ENCODE measurements around the gene MARVELD1.

MARVELD1 gene

GRCh38 chr10:97721871-97722780 is 8.6 kb downstream of the MARVELD1 start:
- no peak for DNase-seq (ENCODE audit: low read depth in 2 of 2)

GRCh38 chr10:97723001-97723400 is 9.5 kb downstream of the MARVELD1 start:
- no peak for DNase-seq (ENCODE audit: low read depth in 2 of 2)

- DNase-seq (ENCODE audit: low read depth in 2 of 2): no peak
These were observed 10.9 kb downstream of the MARVELD1 start for GRCh38 chr10:97724341-97724941.

- DNase-seq (ENCODE audit: low read depth in 2 of 2): peak in 1 of 2 experiments; percentile 50
These were observed 13.2 kb downstream of the MARVELD1 start for GRCh38 chr10:97726636-97727178.

GRCh38 chr10:97729014-97729413 is 15.5 kb downstream of the MARVELD1 start:
- no peak for DNase-seq (ENCODE audit: low read depth in 2 of 2)

GRCh38 chr10:97731346-97732051 is 18.0 kb downstream of the MARVELD1 start:
- peak in 1 of 2 experiments; percentile 48 for DNase-seq (ENCODE audit: low read depth in 2 of 2)

GRCh38 chr10:97732052-97732359 is 18.5 kb downstream of the MARVELD1 start:
- no peak for DNase-seq (ENCODE audit: low read depth in 2 of 2)

DNA sequence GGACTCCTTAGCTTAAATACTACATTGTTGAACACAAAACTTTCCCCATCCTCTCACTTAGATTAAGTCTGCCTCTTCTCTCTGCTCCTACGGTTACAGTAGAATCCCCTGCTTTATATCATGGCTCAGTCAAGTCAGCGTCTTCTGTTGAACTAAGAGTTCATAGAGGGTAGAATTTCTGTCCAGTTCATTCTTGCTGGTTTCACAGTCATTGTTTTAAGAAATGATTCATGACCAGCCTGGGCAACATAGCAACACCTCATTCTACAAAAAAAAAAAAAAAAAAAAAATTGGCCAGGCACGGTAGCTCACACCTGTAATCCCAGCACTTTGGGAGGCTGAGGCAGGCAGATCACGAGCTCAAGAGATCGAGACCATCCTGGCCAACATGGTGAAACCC is 19.7 kb downstream of the MARVELD1 start:
- DNase-seq (ENCODE audit: low read depth in 2 of 2): no peak

DNA sequence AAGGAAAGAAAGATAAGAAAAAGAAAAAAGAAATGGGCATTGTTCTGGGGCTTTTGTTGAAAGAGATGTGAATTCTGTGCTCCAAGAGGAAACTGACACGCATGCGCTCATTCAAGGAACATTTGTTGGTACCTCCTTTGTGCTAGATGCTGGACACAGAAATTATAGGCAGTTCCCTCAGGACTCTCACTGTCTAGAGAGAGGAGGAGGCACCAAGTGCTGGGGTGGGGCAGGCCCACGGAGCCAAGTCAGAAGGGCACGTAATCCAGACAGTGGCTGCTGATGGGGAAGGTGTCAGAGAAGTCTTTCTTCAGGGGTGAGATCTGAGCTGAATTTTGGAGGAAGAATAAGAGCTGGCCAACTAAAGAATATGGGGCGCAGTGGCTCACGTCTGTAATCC is 20.5 kb downstream of the MARVELD1 start:
- DNase-seq (ENCODE audit: low read depth in 2 of 2): no peak

DNA sequence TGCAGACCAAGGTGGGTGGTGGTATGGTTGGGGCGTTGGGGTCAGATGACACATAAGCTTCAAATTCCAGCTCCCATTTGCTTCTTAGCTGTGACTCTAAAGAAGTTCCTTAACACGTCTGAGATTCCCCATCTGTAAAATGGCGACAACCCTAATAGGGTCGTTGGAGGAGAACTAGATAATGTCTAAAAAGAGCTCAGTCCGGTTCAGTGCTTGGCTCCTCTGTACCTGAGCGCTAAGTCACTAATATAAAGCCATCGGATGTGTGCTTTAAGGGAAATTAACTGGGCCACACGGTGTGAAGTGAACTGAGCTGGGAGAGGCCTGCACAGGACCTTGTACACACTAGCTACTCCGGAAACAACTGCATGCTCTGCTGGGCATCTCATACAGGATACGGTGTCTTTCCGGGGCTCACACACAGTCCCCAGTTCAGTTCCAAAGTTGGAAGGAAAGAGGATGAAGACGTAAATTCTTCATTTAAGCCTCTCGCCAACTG is 22.9 kb downstream of the MARVELD1 start:
- DNase-seq (ENCODE audit: low read depth in 2 of 2): no peak

GRCh38 chr10:97736902-97737769 is 23.6 kb downstream of the MARVELD1 start, which contains the start of gene ZFYVE27:
Gene ZFYVE27 (plus strand): TSS chr10:97737128. CDS start chr10:97738478, 1,350 bp downstream.
- DNase-seq (ENCODE audit: low read depth in 2 of 2): peak; percentile 80 to 86

GRCh38 chr10:97737770-97738265 is 24.3 kb downstream of the MARVELD1 start:
- no peak for DNase-seq (ENCODE audit: low read depth in 2 of 2)

- no peak for DNase-seq (ENCODE audit: low read depth in 2 of 2)
These were observed 25.1 kb downstream of the MARVELD1 start for GRCh38 chr10:97738616-97739015.

DNA sequence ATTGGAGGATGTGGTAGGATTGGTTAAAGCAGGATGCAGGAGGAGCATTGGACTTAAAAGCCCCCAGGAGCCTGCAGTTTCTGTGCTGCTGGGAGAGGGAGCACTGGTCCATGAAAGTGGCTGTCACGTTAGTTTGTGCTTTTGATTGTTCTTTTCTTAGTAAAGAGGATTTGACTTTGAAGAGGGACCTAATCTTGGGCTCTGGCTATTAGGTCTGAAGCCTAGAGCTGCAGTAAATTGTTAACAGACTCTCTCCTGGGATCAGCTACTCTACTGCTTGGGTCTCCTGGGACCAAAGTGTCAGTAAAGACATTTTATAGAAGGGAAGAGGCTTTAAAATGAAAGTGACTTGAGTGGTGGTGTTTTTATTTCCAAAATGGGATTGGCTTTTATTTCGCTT is 27.1 kb downstream of the MARVELD1 start:
- no peak for DNase-seq (ENCODE audit: low read depth in 2 of 2)

- DNase-seq (ENCODE audit: low read depth in 2 of 2): no peak
These were observed 29.8 kb downstream of the MARVELD1 start for GRCh38 chr10:97743169-97743943.

DNA sequence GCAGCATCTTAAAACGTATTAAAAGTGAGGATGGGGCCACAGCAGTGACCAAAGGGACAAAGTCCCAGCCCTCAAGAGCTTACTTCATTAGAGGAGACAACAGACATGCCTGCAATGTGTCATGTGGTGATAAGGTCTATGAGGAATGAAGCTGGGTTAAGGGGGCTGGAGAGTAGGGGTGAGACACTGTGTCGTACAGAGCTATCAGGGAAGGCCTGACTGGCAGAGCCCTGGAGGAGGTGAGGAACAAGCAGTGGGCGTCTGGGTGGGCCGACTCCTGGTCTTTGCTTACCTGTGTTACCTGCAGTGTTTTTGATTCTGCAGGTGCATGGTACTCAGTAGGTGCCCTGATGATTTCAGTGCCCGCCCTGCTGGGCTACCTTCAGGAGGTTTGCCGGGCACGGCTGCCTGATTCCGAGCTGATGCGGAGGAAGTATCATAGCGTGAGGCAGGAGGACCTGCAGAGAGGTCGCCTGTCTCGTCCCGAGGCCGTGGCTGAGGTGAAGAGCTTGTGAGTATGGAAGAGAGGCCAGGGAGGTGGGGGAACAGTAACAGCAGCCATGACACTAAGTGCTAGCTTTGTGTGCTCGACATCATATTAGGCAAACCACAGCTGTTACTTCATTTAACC is 31.0 kb downstream of the MARVELD1 start:
- no peak for DNase-seq (ENCODE audit: low read depth in 2 of 2)

DNA sequence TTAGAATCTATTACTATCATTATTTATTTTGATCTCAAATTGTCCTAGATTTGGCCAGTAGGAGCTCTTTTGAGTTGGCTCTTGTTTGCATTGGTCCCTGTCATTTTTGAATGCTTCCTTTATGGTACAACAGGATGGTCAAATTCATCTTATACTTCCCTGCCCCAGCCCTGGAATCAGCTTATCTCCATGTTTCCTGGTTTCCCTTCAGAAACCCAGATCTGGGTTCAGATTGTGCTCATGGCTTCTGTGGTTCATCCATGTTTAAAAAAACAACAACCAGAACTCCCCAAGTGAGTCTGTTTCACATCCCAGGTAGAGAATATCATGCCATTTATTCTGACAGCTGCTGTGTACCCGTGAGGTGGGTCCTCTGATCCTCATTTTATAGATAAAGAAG is 34.0 kb downstream of the MARVELD1 start:
- DNase-seq (ENCODE audit: low read depth in 2 of 2): no peak

DNA sequence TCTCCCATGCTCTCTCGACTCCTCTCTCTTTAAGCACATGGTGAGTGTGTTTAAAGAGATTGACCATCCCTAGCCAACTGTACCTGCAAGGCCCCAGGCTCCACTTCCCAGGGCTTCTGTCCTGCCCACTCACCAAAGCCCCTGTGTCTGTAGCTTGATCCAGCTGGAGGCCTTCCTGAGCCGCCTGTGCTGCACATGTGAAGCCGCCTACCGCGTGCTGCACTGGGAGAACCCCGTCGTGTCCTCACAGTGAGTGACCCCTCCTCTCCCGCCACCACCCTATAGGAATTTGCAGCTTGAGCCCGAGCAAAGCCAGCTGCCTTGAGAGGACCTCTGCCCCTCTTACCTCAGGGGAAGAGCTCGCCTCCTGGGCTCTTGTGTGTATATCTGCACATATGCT is 34.6 kb downstream of the MARVELD1 start:
- DNase-seq (ENCODE audit: low read depth in 2 of 2): no peak

DNA sequence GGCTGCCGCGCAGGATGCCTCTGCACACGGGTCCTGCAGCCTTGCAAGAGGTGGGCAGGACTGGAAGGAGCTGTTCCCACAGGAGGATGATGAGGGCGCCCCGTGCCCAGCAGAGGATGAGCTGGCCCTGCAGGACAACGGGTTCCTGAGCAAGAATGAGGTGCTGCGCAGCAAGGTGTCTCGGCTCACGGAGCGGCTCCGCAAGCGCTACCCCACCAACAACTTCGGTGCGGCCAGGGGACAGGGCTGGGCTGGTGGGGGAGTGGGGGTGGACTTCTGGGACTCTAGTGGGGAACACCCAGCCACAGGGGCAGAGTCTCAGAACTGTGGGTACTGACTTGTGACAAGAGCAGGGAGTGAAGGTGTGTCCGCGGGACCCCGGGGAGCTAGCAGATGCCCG is 39.4 kb downstream of the MARVELD1 start:
- no peak for DNase-seq (ENCODE audit: low read depth in 2 of 2)

DNA sequence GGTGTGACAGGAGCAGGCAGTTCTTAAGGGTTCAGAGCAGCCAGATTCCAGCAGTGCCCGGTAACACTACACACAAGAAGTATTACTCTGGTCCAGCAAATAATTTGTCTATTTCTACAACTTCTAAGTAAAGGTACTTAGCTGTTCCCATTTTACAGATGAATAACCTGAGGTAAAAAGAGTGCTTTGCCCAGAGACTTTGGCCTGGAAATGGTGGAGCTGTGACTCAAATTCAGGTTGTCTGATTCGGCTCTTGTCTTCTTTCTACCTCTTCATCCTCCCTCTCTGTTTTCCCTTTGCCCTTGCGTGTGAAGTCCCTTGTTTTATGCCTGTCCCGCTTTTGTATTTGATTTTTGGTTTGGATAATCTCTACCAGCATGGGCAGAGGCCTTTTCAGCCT is 41.2 kb downstream of the MARVELD1 start:
- DNase-seq (ENCODE audit: low read depth in 2 of 2): no peak
